ENCODE measurements around the gene FGF6.
"Not testable (repeated sequence)": the region's sequence is repeated elsewhere in the genome, so short reads cannot be mapped to it uniquely, and the experiment has no call there.

Gene FGF6

DNA sequence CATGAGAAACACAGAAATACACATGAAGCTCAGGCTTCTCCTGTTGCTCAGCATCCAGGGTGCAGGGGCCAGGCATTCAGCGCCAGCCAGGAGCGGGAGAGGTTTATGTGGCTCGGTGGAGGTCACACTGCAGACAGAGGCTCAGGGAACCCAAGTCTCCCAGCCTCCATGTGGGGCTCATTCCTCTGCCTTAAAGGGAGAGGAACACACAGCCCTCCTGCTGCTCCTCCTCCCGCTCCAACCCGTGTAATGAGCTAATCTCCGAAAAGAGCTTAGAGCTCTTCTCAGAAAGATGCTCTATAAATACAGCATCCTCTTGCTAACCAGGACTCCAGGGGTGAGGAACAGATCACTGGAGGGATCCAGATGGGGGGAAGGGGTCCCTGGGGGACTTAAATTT is 28.2 kb downstream of the FGF6 start:
- DNase-seq, result no peak

DNA sequence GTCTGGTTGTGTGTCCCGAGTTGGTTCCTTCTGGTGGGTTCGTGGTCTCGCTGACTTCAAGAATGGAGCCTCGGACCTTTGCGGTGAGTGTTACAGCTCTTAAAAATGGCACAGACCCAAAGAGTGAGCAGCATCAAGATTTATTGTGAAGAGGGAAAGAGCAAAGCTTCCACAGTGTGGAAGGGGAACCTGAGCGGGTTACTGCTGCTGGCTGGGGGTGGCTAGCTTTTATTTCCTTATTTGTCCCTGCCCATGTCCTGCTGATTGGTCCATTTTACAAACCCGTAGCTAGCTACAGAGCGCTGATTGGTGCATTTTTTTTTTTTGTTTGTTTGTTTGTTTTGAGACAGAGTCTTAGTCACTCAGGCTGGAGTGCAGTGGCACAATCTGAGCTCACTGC is 29.3 kb downstream of the FGF6 start:
- DNase-seq, result no peak

DNA sequence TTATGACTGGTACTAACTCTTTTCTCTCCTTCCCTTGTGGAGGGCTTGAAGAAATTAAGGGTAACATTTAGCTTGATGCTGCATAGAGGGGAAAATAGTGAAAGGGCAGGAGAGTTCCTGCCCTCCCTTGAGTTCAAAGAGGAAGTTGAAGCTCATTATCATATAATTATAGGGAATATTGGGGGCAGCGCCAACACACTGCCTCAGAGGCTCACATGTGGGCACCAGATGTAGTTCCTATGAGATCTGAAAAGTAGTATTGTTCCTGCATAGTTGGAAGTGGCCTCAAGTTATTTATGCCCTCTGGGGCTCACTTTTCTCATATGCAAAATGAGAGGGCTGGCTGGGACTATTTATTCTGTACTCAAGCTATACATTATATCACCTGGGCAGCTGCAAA is 33.1 kb downstream of the FGF6 start:
- no peak for DNase-seq

DNA sequence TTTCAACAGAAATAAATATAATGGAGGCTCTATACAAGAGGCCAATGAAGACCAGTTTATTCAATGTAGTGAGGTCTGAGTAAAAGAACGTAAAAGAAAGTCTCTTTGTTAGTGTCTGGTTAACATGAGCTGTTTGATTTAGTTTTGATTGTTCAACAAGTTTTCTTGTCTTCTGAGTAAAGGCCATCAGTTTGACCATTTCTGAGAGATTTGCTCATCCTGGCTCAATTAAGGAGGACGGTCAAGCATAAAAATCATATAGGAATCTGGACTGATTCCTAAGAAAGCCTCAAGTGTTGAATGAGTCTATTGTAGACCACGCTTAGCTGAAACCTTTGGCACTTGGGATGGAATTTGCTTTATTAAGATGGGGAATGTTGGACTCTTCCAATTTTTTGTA is 33.6 kb downstream of the FGF6 start:
- DNase-seq, result no peak

DNA sequence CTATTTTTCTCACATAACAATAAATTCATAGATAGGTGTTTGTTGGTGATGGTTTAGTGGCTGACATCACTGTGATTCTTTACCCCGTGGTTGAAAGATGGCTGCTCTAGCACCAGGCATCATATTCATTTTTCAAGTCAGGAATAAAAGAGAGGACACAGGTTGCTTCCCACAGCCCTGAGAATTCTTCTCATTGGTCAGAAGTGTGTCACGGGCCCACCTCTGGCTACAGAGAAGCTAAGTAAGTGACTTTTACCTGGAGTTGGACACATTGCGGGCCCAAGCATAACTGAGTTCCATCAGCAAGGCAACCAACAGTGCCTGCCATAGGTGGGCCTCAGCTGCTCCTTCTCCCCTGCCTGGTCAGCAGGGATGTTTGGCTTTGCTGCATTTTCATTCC is 38.5 kb downstream of the FGF6 start:
- DNase-seq, result no peak

DNA sequence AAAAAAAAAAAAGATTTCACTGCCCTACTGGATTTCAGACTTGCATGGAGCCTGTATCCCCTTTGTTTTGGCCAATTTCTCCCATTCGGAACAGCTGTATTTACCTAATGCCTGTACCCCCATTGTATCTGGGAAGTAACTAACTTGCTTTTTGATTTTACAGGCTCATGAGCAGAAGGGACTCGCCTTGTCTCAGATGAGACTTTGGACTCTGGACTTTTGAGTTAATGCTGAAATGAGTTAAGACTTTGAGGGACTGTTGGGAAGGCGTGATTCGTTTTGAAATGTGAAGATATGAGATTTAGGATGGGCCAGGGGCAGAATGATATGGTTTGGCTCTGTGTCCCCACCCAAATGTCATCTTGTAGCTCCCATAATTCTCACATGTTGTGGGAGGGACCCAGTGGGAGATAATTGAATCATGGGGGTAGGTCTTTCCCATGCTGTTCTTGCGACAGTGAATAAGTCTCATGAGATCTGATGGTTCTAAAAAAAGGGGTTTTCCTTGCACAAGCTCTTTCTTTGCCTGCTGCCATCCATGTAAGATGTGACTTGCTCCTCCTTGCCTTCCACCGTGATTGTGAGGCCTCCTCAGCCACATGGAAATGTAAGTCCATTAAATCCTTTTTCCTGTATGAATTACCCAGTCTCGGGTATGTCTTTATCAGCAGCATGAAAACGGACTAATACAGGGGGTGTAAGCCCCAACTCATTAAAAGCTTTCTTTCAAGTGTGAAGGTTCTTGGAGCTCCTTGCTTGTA is 40.6 kb downstream of the FGF6 start:
- DNase-seq, result not testable (repeated sequence)

DNA sequence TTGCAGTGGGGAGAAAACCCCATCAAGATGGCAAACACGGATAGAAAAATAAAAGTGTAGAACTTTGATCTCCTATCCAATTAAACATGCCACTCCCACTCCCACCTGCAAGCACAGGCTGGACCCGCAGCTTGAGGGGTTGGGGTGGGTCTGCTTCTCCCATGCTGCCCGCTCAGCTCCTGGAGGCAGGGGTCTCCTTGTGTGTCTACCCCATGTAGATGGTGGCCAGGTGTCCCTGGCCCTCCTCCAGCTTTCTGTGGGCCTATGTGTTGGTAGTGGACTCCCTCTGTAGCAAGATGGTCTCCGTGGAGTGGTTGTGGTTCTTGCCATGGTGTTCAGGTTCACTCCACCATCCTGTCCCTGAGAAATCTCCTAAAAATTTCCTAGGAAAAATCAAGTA is 42.6 kb downstream of the FGF6 start:
- DNase-seq, result no peak

DNA sequence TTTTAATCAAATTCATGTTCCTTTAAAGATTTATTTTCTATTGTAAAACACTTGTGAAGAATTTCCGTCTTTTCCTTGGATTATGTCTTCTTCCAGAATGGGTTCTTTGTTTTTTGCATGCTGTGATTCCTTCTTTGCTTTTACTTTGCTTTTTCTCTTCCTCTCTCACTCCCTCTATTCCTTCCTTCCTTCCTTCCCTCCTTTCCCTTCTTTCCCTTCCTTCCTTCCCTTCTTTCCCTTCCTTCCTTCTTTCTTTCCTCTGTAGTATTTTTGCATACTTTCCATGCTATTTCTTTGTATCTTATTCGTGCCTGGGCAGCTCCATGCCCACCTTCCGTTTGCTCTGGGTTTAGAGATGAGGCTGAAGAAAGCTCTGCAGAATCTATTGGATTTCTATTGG is 44.5 kb downstream of the FGF6 start:
- DNase-seq, result no peak

DNA sequence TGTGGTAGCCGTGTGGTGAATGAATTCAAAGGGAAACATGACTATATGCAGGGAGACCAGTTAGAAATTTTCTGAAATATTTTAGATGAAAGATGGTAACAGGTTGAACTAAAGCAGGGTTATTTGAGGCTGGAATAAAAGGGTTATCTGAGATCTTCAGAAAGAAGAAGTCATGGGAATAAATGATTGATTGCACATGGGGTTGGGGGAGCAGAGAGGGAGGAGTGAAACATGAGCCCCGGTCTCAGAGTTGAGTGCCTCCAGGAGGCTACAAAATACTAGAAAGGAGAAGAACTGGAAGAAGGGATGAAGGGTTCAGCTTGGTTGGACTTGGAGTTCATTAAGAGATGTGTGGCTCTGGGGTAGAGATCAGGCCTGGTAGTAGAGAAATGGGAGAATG is 49.8 kb downstream of the FGF6 start:
- DNase-seq, result no peak

DNA sequence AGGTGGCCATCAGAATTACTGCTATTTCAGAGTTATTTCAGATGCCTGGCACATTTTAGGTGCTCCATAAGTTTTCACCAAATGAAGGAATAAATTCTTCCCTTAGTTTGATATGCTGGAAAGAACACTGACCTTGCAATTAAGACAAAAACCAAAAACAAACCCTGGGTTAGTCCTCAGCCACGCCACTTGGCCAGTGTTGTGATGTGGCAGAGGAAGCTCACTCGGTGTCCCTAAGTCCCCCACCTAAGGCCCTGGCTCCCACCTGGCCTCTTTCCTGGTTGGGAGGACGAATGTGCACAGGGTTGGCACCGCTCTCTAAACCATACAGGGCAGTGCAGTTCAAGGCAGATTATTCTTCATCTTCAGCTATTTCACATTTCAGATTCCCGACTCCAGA is 52.4 kb downstream of the FGF6 start:
- no peak for DNase-seq

DNA sequence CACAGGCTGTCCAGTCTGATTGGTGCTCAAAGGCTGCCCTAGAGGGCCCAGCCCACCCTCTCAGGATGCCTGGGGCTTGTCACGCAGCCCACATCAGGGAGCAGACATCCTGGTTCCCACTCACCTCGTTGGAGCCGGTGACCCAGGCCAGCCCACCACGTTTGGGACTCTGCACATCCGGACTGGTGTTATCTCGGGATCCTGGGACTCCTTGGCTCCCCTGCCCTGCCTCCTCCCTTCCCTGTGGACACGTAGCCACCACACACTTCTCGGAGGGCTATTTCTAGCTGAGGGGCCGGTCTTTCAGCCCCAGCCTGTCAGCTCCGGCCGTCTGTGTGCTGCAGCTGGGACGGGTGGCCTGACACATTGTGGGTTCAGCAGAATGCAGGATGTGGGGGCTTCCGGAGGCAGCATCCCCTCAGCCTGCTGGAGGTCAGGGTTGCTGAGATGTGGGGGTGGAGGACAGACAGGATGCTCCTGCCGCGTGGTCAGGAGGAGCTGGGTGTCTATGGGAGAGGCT is 53.3 kb downstream of the FGF6 start:
- no peak for DNase-seq

DNA sequence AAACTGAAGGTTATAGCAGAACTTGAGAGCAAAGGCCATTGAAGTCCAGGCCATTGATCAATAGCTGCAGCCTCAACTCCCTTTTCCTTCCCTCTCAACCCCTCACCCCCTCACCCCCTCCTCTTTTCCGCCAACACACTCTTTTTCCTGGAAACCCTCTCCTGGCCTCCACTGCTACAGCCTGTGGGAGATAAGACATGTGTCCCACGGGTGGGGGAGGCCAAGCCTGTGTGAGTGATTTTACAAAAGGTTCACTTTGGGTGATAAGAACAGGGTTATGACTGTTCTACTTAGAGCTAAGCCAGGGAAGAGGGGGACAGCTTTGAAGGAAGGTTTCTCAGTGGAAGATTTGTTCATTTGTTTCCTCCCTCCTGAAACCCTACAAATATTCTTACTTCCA is 57.0 kb downstream of the FGF6 start:
- no peak for DNase-seq

DNA sequence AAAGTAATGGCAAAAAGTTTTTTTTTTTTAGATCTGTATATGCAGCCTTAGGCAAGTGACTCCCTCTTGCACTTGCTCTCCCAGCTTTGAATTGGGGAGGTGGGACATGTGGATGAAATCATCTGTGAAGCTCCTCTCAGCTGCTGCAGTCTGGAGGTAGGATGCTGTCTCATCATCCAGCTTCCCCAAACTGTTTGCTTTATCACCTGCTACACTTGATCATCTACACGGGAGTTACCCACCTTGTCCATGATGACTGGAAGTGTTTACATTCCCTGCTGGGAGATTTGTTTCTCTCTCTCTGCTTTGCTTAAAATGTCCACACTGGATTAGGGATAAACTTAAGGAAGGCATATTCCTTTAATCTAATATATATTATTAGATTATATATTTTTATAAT is 57.6 kb downstream of the FGF6 start:
- DNase-seq, result no peak

DNA sequence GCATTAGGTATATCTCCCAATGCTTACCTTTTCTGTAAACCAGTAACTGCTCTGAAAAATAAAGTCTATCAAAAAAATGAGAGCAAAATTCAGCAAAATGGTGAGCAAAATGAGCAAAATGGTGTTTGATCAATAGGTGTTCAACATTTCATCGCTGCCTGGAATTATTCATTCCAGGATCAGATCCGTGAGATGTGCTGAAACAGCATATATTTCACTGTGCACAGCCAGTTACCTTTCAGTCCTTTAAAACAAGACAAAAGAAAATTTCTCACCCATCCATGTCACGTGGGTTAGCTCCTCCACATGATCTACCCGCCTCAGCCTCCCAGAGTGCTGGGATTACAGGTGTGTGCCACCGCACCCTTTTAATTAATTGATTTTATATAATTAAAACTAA is 58.0 kb downstream of the FGF6 start:
- DNase-seq, result no peak

DNA sequence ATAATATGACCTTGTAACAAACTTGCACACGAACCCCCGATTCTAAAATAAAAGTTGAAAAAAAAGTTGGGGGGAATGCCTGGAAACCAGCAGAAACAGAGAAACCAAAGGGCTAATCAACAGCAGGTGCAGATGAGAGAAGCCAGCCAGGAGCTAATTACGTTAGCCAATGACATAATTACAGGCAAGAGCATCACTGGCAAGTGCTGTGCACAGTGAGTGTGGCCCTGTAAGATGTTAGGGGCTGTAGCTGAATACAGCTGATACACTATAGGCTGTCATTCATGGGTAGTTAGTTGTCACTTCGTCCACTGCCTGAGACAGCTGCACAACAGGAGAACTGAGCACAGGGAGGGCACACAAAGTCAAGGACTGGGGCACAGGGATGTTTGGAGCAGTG is 58.8 kb downstream of the FGF6 start:
- DNase-seq, result no peak
